Esophagus squamous epithelium (tissue), 5 donors: ENCODE results near the gene SLC1A7. TPM values are rescaled to one million over a fixed set of nuclear protein-coding genes. Genes with fewer than 3 reads are reported as not detected.

Source experiments
- DNase-seq: peaks from one replicate; lab custom pipeline; 2025; lab: John Stamatoyannopoulos, UW
- H3K27ac ChIP-seq, 4 donors: fragments of 200-600 bp; sonication (generic); one replicate each; pipeline ENCODE4 v1.5.1; 2016 to 2019; ENCODE audit warnings: mild to moderate bottlenecking in 1 of 4
- H3K27me3 ChIP-seq, 4 donors: fragments of 200-600 bp; sonication (generic); 1 replicate in 3 of 4; 2 replicates in 1 of 4; pipeline versions ENCODE4 v1.5.1 to v1.6.0; 2017 to 2021; ENCODE audit warnings: antibody characterized with exemption in 1 of 4
- H3K36me3 ChIP-seq, 3 donors: fragments of 200-600 bp; sonication (generic); one replicate each; pipeline ENCODE4 v1.5.1; 2016 to 2019
- H3K4me1 ChIP-seq, 3 donors: fragments of 200-600 bp; sonication (generic); one replicate each; pipeline ENCODE4 v1.5.1; 2017 to 2019
- H3K4me3 ChIP-seq, 4 donors: fragments of 200-600 bp; sonication (generic); 1 replicate in 3 of 4; 2 replicates in 1 of 4; pipeline ENCODE4 v1.5.1; 2016 to 2019; ENCODE audit warnings: mild to moderate bottlenecking in 2 of 4, moderate library complexity in 1 of 4
- H3K9me3 ChIP-seq, 3 donors: fragments of 200-600 bp; sonication (generic); one replicate each; pipeline ENCODE4 v1.5.1; 2016 to 2019
- POLR2A ChIP-seq, 4 donors: fragments of 450-650 bp; IDR thresholded peaks; one replicate each; pipeline ENCODE4 v1.6.1; 2017; ENCODE audit warnings: antibody characterized with exemption in 4 of 4, mild to moderate bottlenecking in 4 of 4, moderate library complexity in 3 of 4
- WGBS, 2 donors: methylation state at CpG; one replicate each; pipeline ENCODE4 v1.1.5; 2018; 5-methylcytosine and 5-hydroxymethylcytosine counted together
- intact Hi-C: fragments of 100-400 bp; cut with DNase I; formaldehyde crosslinking; loops from one replicate; pipeline ENCODE4 v1.15.0; 2022
- total RNA-seq, 4 donors: library from RNA; depleted of rRNA; stranded (reverse); fragments of >200 nt; gene quantifications; one replicate each; pipeline ENCODE4 v1.1.0, GENCODE V29; 2016
- TF ChIP-seq, protein P1 (sequence below), 6 experiments: fragments of 450-650 bp in 4 of 6; fragments of 200-600 bp in 2 of 6; sonication (generic) in 2 of 6; IDR thresholded peaks; one replicate each; pipeline ENCODE4 v1.5.1; 2016 to 2019; ENCODE audit warnings: antibody characterized with exemption in 6 of 6, mild to moderate bottlenecking in 4 of 6, moderate library complexity in 4 of 6
- donor health status: DM: yes; HTN: yes; CAD: no.

Gene SLC1A7
- total RNA-seq, 4 donors from 2014 or later, result 0.57 TPM; not detected in 3

DNA sequence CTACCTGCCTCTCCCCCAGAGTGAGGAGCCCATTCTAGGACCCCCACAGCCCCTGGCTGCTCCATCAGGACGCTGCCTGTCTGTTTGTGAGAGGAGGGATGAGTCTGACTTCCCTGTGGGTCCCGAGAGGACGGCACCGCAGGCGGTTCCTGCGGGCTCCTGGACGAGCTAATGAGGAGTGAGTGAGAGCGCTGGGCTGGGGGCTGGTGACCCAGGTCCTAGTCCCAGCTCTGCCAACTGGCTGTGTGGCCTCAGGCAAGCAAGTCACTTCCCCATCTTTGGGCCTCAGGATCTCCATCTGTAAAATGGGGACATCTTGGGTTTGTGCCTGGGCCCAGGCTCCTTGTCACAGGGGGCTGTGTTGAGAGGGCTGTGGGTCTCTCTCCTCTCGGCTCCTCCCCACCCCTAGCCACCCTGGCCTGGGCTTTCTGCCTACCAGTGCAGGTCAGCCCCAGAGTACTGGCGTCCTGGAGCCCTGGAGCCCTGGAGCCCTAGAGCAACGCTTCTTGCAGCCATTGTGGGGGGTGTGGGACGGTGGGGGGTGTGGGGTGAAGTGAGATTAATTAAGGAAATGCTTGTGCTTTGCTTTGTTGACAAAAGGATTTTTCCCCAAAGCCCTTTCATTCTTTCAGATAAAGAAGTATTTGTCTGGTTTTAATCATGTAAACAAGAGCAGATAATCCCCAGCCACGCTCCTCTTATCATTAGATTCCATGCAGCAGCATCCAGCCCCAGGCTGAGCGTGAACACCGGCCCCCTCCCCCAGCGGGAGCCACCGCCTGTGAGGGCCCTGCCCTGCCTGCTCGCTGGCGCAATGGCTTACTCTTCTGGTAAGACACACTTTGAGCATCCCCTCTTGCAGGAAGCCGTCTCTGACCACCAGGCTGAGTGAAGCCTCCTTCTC, 26.8 kb downstream of the SLC1A7 start:
- Histone ChIP-seq H3K27me3 (peaks cover 0 to 15% (median 0%) of the 10 kb centered on the region in 4 donors), H3K27ac (peak overlapping the region in 2 of 4 donors; percentile 3 to 16), H3K4me3 (no peak overlapping the region), H3K4me1 (peaks cover 0 to 28% (median 0%) of the 10 kb centered on the region in 3 donors), H3K36me3 (no peaks in the 10 kb centered on the region), H3K9me3 (no peaks in the 10 kb centered on the region)
- intact Hi-C loops, result no loop called here
- no peak for DNase-seq
- WGBS, 2 donors, result 26 to 50% methylated on average over 8 of the region's 20 CpGs
- no peak for TF ChIP-seq POLR2A (IDR thresholded peaks at IDR 0.05)
- TF ChIP-seq, protein P1, sequence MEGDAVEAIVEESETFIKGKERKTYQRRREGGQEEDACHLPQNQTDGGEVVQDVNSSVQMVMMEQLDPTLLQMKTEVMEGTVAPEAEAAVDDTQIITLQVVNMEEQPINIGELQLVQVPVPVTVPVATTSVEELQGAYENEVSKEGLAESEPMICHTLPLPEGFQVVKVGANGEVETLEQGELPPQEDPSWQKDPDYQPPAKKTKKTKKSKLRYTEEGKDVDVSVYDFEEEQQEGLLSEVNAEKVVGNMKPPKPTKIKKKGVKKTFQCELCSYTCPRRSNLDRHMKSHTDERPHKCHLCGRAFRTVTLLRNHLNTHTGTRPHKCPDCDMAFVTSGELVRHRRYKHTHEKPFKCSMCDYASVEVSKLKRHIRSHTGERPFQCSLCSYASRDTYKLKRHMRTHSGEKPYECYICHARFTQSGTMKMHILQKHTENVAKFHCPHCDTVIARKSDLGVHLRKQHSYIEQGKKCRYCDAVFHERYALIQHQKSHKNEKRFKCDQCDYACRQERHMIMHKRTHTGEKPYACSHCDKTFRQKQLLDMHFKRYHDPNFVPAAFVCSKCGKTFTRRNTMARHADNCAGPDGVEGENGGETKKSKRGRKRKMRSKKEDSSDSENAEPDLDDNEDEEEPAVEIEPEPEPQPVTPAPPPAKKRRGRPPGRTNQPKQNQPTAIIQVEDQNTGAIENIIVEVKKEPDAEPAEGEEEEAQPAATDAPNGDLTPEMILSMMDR (IDR thresholded peaks at IDR 0.05), result no peak

DNA sequence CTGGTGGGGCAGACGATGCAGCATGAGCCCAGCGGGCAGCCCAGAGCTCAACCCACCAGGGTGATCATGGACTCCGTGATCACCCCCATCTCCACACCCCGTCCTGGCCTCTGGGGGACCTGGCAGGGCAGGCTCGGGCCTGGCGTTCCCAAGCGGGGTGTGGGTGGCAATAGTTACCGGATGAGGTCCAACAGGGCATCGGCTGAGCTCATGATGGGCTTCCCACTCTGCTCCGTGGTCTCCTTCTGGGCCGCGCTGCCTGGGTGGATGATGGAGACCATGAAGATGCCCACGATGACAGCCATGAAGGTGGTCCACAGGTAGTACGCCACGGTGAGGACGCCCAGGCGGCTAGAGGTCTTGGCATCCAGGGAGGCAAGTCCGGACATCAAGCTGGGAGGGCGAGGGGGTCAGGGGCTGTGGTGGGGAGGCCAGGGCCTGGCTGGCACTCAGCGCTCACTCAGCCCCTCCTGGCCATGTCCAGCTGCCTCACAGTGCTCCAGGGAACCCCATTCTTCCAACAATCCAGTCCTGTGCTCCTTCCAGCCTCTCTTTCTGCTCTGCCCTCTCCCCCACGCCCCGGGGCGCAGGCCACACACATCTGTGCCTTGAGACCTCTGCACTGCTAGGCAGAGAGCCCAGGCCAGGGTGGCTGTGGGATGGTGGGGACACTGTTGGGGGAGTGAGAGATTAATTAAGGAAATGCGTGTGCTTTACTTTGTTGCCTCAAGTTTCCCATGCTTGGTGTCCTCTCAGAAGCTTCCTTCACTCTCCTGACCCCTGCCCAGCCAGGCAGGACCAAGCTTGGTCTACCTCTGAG, 27.6 kb downstream of the SLC1A7 start:
- intact Hi-C loops, result no loop called here
- H3K36me3 ChIP-seq, result no peaks in the 10 kb centered on the region
- H3K27ac ChIP-seq, result peak overlapping the region in 1 of 4 donors; percentile 16
- H3K4me3 ChIP-seq, result no peak overlapping the region
- H3K4me1 ChIP-seq, result peaks cover 0 to 32% (median 5%) of the 10 kb centered on the region in 3 donors
- TF ChIP-seq, protein P1 (IDR thresholded peaks at IDR 0.05), result no peak
- TF ChIP-seq POLR2A (IDR thresholded peaks at IDR 0.05), result no peak
- no peaks in the 10 kb centered on the region for H3K9me3 ChIP-seq
- WGBS, 2 donors, result 83 to 92% methylated on average over 4 to 16 of the region's 24 CpGs
- DNase-seq, result no peak
- peaks cover 0 to 6% (median 0%) of the 10 kb centered on the region in 4 donors for H3K27me3 ChIP-seq

DNA sequence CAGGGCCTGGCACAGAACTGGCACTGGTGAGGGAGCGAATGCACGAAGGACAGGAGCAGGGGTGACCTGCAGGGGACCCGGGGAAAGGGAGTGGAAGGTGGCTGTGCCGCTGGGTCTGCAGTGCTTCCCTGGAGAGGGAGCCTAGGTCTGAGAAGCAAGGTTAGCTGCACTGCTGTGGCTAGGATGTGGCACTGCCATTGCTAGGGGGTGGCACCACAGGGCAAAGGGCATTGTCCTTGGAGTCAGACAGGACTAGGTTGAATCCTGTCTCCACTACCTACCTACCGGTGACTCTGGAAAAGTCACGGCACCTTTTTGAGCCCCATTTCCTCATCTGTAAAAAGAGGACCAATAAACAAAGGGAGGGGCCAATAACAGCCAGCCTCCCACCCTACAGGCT, 28.3 kb downstream of the SLC1A7 start:
- WGBS, 2 donors, result 94 to 100% methylated on average over 1 to 2 of the region's 6 CpGs
- no peak for DNase-seq
- H3K4me3 ChIP-seq, result no peak overlapping the region
- peaks cover 0 to 4% (median 0%) of the 10 kb centered on the region in 4 donors for H3K27me3 ChIP-seq
- peaks cover 0 to 39% (median 12%) of the 10 kb centered on the region in 3 donors for H3K4me1 ChIP-seq
- intact Hi-C loops, result no loop called here
- H3K9me3 ChIP-seq, result no peaks in the 10 kb centered on the region
- H3K27ac ChIP-seq, result no peak overlapping the region
- TF ChIP-seq, protein P1 (IDR thresholded peaks at IDR 0.05), result no peak
- no peak for TF ChIP-seq POLR2A (IDR thresholded peaks at IDR 0.05)
- no peaks in the 10 kb centered on the region for H3K36me3 ChIP-seq

DNA sequence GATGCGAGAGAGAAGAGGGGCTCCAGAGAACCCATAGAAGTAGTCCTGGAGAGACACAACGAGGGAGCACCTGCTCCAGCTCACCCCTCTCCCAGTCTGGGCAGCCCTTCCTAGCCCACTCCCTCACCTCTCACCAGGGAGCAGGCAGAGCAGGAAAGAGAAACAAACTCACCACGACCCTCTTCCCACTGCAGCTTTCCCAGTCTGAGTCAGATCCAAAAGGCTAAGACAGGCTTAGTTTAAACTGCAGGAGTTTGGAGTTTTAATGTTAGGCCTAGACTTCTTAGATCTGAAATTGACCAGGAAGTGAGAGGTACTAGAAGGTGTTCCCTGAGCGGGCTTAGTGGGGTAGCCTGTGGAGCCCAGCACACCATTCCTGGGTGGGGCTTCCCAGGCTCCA, 29.6 kb downstream of the SLC1A7 start:
- Histone ChIP-seq H3K4me1 (peaks cover 0 to 45% (median 15%) of the 10 kb centered on the region in 3 donors), H3K36me3 (no peaks in the 10 kb centered on the region), H3K27me3 (peaks cover 0 to 2% (median 0%) of the 10 kb centered on the region in 4 donors), H3K9me3 (no peaks in the 10 kb centered on the region), H3K4me3 (no peak overlapping the region), H3K27ac (no peak overlapping the region)
- intact Hi-C loops, result no loop called here
- TF ChIP-seq, protein P1 (IDR thresholded peaks at IDR 0.05), result no peak
- TF ChIP-seq POLR2A (IDR thresholded peaks at IDR 0.05), result no peak
- 71 to 81% methylated on average over 3 to 4 of the region's 4 CpGs for WGBS, 2 donors
- no peak for DNase-seq
